Choroid plexus epithelial cell (primary cell): ENCODE measurements around the gene DAPK1.
"Not testable (repeated sequence)": the region's sequence is repeated elsewhere in the genome, so short reads cannot be mapped to it uniquely, and the experiment has no call there.

Experiments
- DNase-seq: peaks from one replicate; pipeline ENCODE4 v3.0.0-alpha.2; 2010; ENCODE audit warnings: low read depth
- H3K4me3 ChIP-seq: 2 replicates; pipeline ENCODE4 v1.5.1; 2011; ENCODE audit warnings: low read depth, mild to moderate bottlenecking, control low read depth, low read length, moderate library complexity
- CTCF ChIP-seq: conservative IDR thresholded peaks from 2 replicates; pipeline ENCODE4 v1.5.1; 2011; ENCODE audit warnings: low read depth, mild to moderate bottlenecking, control low read depth, inconsistent platforms, low read length, moderate library complexity

The DAPK1 gene

DNA sequence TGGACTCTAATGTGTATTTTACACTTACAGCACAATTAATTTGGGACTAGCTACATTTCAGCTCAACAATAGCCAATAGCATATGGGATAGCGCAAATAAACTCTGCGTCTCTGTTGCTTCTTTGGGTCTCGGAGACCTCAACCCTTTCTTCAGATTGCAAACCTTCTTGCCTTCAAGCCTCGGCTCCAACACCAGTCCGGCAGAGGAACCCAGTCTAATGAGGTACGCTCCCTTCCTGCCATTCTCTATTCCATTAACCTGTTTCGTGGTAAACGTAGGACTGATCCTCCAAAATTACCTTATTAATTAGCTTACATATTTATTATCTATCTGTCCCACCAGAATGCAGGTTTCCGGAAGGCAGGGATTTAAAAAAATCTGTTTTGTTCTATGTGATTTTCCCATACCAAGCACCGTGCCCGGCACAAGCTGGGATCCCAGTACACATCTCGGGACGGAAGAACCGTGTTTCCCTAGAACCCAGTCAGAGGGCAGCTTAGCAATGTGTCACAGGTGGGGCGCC lies 525 bp upstream of the DAPK1 start:
- DNase-seq = no peak
- TF ChIP-seq CTCF = no peak
- peak overlapping the region; percentile 65 for H3K4me3 ChIP-seq

DNA sequence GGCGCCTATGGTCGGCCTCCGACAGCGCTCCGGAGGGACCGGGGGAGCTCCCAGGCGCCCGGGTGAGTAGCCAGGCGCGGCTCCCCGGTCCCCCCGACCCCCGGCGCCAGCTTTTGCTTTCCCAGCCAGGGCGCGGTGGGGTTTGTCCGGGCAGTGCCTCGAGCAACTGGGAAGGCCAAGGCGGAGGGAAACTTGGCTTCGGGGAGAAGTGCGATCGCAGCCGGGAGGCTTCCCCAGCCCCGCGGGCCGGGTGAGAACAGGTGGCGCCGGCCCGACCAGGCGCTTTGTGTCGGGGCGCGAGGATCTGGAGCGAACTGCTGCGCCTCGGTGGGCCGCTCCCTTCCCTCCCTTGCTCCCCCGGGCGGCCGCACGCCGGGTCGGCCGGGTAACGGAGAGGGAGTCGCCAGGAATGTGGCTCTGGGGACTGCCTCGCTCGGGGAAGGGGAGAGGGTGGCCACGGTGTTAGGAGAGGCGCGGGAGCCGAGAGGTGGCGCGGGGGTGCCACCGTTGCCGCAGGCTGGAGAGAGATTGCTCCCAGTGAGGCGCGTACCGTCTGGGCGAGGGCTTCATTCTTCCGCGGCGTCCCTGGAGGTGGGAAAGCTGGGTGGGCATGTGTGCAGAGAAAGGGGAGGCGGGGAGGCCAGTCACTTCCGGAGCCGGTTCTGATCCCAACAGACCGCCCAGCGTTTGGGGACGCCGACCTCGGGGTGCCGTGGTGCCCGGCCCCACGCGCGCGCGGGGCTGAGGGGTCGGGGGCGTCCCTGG lies 561 bp downstream of the DAPK1 start:
- peak; percentile 26 for TF ChIP-seq CTCF
- peak; percentile 32 for DNase-seq
- peak overlapping the region; percentile 65 for H3K4me3 ChIP-seq

DNA sequence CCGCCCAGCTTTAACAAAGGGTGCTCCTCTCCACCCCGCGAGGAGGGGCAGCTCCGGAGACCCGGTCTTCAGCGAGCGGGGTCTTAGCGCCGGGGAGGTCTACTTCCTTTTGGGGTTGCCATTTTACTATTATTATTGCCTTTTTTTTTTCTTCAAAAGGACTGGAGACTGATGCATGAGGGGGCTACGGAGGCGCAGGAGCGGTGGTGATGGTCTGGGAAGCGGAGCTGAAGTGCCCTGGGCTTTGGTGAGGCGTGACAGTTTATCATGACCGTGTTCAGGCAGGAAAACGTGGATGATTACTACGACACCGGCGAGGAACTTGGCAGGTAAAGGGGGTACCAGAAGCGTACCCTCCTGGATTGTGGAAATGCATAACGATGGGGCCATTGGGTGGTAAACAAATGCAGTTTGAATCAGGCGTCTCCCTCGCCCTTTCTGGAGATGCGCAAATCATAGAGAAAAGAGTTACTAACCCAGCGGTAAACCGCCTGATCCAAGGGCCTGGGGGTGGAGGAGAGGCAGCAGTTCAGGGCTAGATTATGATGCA lies 1.2 kb downstream of the DAPK1 start:
- TF ChIP-seq CTCF = no peak
- peak overlapping the region; percentile 65 for H3K4me3 ChIP-seq
- no peak for DNase-seq

DNA sequence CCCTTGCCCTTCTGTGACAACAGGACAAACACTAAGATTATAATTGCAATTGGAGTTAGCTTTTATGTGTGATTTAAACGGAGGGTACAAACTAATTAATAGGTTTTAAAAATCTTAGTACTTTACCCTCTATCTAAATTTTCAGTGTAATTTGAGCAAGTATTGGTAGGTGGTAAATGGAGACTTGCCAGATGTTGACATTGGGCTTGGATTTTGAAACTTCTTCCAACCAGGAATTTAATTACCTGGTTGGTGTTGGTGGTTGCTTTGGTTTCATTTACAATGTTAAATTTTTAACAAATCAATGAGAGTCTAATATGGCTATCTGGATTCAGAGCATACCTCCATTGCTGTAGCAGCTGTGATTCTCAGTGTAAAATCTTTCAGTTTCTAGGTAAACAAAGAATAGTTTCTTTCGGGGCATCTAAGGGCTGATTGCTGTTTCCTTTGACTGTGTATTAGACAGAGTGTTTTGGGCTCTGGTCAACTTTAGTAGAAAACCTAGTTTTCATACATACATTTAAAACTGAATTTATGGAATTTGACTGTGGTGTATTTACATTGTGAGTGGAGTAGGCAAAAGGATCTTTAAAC lies 1.9 kb downstream of the DAPK1 start:
- no peak for DNase-seq
- no peak for TF ChIP-seq CTCF
- peak overlapping the region; percentile 65 for H3K4me3 ChIP-seq

- peak; percentile 28 for TF ChIP-seq CTCF
- no peak for DNase-seq
Measured at GRCh38 chr9:87500491-87501270, 3.0 kb downstream of the DAPK1 start.

GRCh38 chr9:87501271-87501656 lies 3.6 kb downstream of the DAPK1 start:
- not testable (repeated sequence) for H3K4me3 ChIP-seq, DNase-seq

More at GRCh38 chr9:87500491-87501270, 3.0 kb downstream of the DAPK1 start:
- no peak overlapping the region for H3K4me3 ChIP-seq

DNA sequence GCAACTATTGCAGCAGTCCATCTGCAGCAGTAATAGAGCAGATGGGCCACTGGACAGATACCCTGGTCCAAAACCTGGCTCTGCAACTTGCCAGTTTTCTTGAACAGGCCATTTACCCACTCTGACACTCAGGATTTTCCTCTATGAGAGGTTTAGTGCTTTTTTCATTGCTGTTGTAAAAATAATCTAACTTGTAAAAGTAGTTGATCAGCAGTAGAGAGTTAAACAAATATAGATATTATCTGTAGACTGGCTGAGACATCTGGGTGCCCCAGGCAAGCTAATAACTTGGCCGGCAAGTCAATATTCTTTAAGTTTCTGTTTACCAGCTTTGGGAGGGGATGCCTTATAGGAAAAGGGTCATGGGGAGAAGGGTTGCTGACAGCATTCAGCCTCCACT lies 4.1 kb downstream of the DAPK1 start:
- H3K4me3 ChIP-seq = no peak overlapping the region
- DNase-seq = no peak
- no peak for TF ChIP-seq CTCF
